Ovary (tissue), 3 donors: Measurements from ENCODE around the gene DPY19L1.

Source experiments
- CTCF ChIP-seq, 3 donors: fragments of 450-650 bp in 2 of 3; fragments of 200-600 bp in 1 of 3; IDR thresholded peaks; one replicate each; pipeline versions ENCODE4 v1.5.1 to v1.8.0; 2016 to 2022; ENCODE audit warnings: antibody characterized with exemption in 3 of 3, mild to moderate bottlenecking in 1 of 3
- EP300 ChIP-seq: sonication (generic); formaldehyde crosslinking; IDR thresholded peaks from one replicate; pipeline ENCODE4 v1.6.1; 2017; ENCODE audit warnings: antibody characterized with exemption
- POLR2A ChIP-seq: fragments of 450-650 bp; IDR thresholded peaks from one replicate; pipeline ENCODE4 v1.6.1; 2017; ENCODE audit warnings: antibody characterized with exemption, mild to moderate bottlenecking, moderate library complexity
- donor health status: DM: no; HTN: no; CAD: no.

DNA sequence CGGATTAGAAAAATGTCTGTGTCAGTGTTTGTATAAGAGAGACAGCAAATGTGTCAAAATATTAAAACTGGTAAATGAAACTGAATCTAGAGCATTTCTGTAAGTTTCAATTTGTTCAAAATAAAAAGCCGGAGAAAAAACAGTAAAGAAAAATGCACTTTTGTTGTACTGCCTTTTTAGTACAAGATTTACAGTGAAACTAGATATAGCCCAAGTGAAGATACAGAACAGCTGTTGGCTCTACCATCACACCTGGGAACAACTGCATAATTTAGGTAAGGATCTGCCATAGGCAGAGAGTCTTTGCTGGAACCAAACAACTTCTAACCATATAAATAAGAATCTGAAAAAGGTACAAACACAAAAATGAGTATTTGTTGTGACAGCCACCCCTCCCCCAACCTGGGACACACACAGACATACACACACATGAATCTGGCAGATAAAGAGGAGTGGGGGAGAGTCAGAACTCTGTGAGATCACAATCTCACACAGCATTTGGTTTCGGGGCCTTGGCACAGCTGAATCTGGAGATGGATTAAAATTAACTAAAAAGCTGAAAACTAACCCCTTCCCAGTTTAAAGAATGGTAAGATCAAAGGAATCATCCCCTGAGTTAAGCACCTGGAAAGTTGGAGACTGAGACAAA is 54.8 kb downstream of the DPY19L1 start:
- TF ChIP-seq CTCF (IDR thresholded peaks at IDR 0.05) (no peak), POLR2A (no peak), EP300 (no peak)
